Endothelial cell of umbilical vein (primary cell): Measurements from ENCODE around the gene MMD. TPM values are rescaled to one million over a fixed set of nuclear protein-coding genes. Genes with fewer than 3 reads are reported as not detected.
"Not testable (repeated sequence)": the region's sequence is repeated elsewhere in the genome, so short reads cannot be mapped to it uniquely, and the experiment has no call there.

Source experiments
- BruUV-seq: library from RNA; stranded (reverse); fragments of 400-500 nt; replicated peaks from 2 replicates; lab custom pipeline; 2021; lab: Mats Ljungman, UMichigan
- CTCF ChIA-PET: fragments of 300-600, 350-600 bp; sonication (Branson Sonifier 250); formaldehyde crosslinking; loops from one replicate; lab custom pipeline; 2021; ENCODE audit warnings: antibody characterized with exemption, inconsistent platforms; lab: Charles Lee
- POLR2A ChIA-PET: fragments of 300-600, 350-600 bp; sonication (Branson Sonifier 250); formaldehyde crosslinking; loops from one replicate; lab custom pipeline; 2021; ENCODE audit warnings: antibody characterized with exemption, inconsistent platforms; lab: Charles Lee
- DNase-seq: peaks from one replicate; pipeline ENCODE4 v3.0.0-alpha.2; 2011; ENCODE audit warnings: low read depth, low spot score
- FAIRE-seq: peaks from 2 replicates; lab custom pipeline; 2011; peaks lifted over from hg19 to GRCh38; lab: Jason Lieb, UNC
- H2AFZ ChIP-seq: 2 replicates; pipeline ENCODE4 v1.6.0; 2012; ENCODE audit warnings: low read depth, low read length, control low read depth, inconsistent platforms
- H3K27ac ChIP-seq: 2 replicates; pipeline ENCODE4 v1.5.1; 2011; ENCODE audit warnings: low read depth, mild to moderate bottlenecking, control low read depth, low read length, moderate library complexity; ENCODE audit not compliant: insufficient read depth
- H3K27me3 ChIP-seq, 2 experiments: 2 replicates each; pipeline versions ENCODE4 v1.6.0 to v1.6.1; 2011; ENCODE audit warnings: low read length in 2 of 2, mixed read lengths in 1 of 2; ENCODE audit not compliant: control insufficient read depth in 2 of 2, insufficient read depth in 2 of 2
- H3K36me3 ChIP-seq, 2 experiments: 2 replicates in 1 of 2; 3 replicates in 1 of 2; pipeline ENCODE4 v1.5.1; 2011; ENCODE audit warnings: low read length in 2 of 2, mild to moderate bottlenecking in 1 of 2, moderate library complexity in 1 of 2; ENCODE audit not compliant: control insufficient read depth in 2 of 2, insufficient read depth in 2 of 2; ENCODE audit errors: extremely low read depth in 1 of 2
- H3K4me1 ChIP-seq: 3 replicates; pipeline ENCODE4 v1.5.1; 2011; ENCODE audit warnings: mild to moderate bottlenecking, low read length; ENCODE audit not compliant: control insufficient read depth, insufficient read depth; ENCODE audit errors: extremely low read depth
- H3K4me2 ChIP-seq: 2 replicates; pipeline ENCODE4 v1.6.1; 2011; ENCODE audit warnings: low read length, control low read depth, mixed read lengths; ENCODE audit not compliant: insufficient read depth
- H3K4me3 ChIP-seq, 3 experiments: fragments of 200-600 bp in 1 of 3; sonication (generic), shearing (Covaris generic) in 1 of 3; replicated peaks in 1 of 3; 2 replicates each; pipeline ENCODE4 v1.5.1; 2011 to 2016; ENCODE audit warnings: control low read depth in 3 of 3, low read length in 3 of 3, mild to moderate bottlenecking in 2 of 3, inconsistent platforms in 1 of 3, low read depth in 1 of 3, moderate library complexity in 1 of 3; ENCODE audit not compliant: insufficient read depth in 1 of 3
- H3K79me2 ChIP-seq: 2 replicates; pipeline ENCODE4 v1.6.0; 2012; ENCODE audit warnings: low read length, inconsistent platforms; ENCODE audit not compliant: control insufficient read depth, insufficient read depth
- H3K9ac ChIP-seq: replicated peaks from 2 replicates; pipeline ENCODE3; 2011; ENCODE audit warnings: low read length, control low read depth; ENCODE audit not compliant: insufficient read depth; ENCODE audit errors: extremely low read depth
- H3K9me1 ChIP-seq: replicated peaks from 3 replicates; pipeline ENCODE4 v1.6.0; 2011; ENCODE audit warnings: mild to moderate bottlenecking, low read length; ENCODE audit not compliant: control insufficient read depth, insufficient read depth; ENCODE audit errors: extremely low read depth
- H3K9me3 ChIP-seq: replicated peaks from 2 replicates; pipeline ENCODE4 v1.5.1; 2012; ENCODE audit warnings: low read length, inconsistent platforms; ENCODE audit not compliant: control insufficient read depth, insufficient read depth
- H4K20me1 ChIP-seq: replicated peaks from 2 replicates; pipeline ENCODE3; 2011; ENCODE audit warnings: mild to moderate bottlenecking, low read length; ENCODE audit not compliant: control insufficient read depth, insufficient read depth; ENCODE audit errors: extremely low read depth
- EZH2 ChIP-seq: IDR thresholded peaks from 2 replicates; pipeline ENCODE4 v1.6.1; 2012; ENCODE audit warnings: borderline replicate concordance, low read depth, mild to moderate bottlenecking, moderate library complexity, low read length, inconsistent platforms; ENCODE audit not compliant: severe bottlenecking
- FOS ChIP-seq: IDR thresholded peaks from 2 replicates; pipeline ENCODE4 v1.6.1; 2011; ENCODE audit warnings: mild to moderate bottlenecking, low read length, moderate library complexity, borderline replicate concordance; ENCODE audit not compliant: insufficient read depth
- GATA2 ChIP-seq: IDR thresholded peaks from 2 replicates; pipeline ENCODE4 v1.7.0; 2011; ENCODE audit warnings: low read depth, mild to moderate bottlenecking, moderate library complexity, mixed read lengths, low read length; ENCODE audit not compliant: insufficient read length, insufficient read depth
- JUN ChIP-seq: IDR thresholded peaks from 2 replicates; pipeline ENCODE4 v1.6.1; 2011; ENCODE audit warnings: borderline replicate concordance, low read depth; ENCODE audit not compliant: insufficient read length, insufficient read depth
- MAX ChIP-seq: IDR thresholded peaks from 2 replicates; pipeline ENCODE4 v1.6.1; 2011; ENCODE audit not compliant: insufficient read depth, insufficient read length
- MYC ChIP-seq: IDR thresholded peaks from one replicate; pipeline ENCODE4 v1.6.1; 2011; ENCODE audit warnings: mild to moderate bottlenecking, low read depth, low read length
- POLR2A ChIP-seq: IDR thresholded peaks from 2 replicates; pipeline ENCODE4 v1.6.1; 2012; ENCODE audit warnings: low read depth, mild to moderate bottlenecking, control low read depth, low read length
- POLR2AphosphoS5 ChIP-seq: IDR thresholded peaks from 2 replicates; pipeline ENCODE4 v1.6.1; 2012; ENCODE audit warnings: low read depth, mild to moderate bottlenecking, control low read depth, low read length, moderate library complexity; ENCODE audit not compliant: insufficient read depth
- dilution Hi-C: fragments of 300-500 bp; cut with MboI; formaldehyde crosslinking; loops from one replicate; pipeline ENCODE4 v1.15.0; 2019; ENCODE audit warnings: low sequenced_read_pairs; ENCODE audit not compliant: extremely low pct_ligation_motif_present
- intact Hi-C: fragments of 100-400 bp; cut with micrococcal nuclease; formaldehyde crosslinking; loops from one replicate; pipeline ENCODE4 v1.10.0; 2022
- polyA plus RNA-seq, 4 experiments: library from polyadenylated mRNA; depleted of rRNA in 3 of 4; stranded (reverse) in 3 of 4; unstranded in 1 of 4; fragments of >200 nt; gene quantifications; 2 replicates each; pipeline versions ENCODE4 v1.2.1 to v1.2.3, GENCODE V29; 2011 to 2012; ENCODE audit warnings: missing spikeins in 1 of 4
- total RNA-seq: library from RNA; stranded (reverse); gene quantifications from 2 replicates; pipeline ENCODE4 v1.2.3, GENCODE V29; 2021
- TF ChIP-seq, protein P1 (sequence below), 2 donors: IDR thresholded peaks; 1 replicate in 1 of 2; 2 replicates in 1 of 2; pipeline ENCODE4 v1.5.1; 2011; ENCODE audit warnings: low read length in 2 of 2, mild to moderate bottlenecking in 2 of 2, moderate library complexity in 2 of 2, control low read depth in 1 of 2, inconsistent platforms in 1 of 2, low read depth in 1 of 2; ENCODE audit not compliant: insufficient read depth in 1 of 2; ENCODE audit errors: extremely low read depth in 1 of 2

Gene MMD
- total and polyA plus RNA-seq, 2 donors (not counting 3 experiments of a cell fraction or from before 2014, with no cell fraction given) = 5.6 to 9.3 TPM

- CTCF ChIA-PET = no interaction called here
- no TSS peak for BruUV-seq
- TF ChIP-seq EZH2 (no peak), POLR2A (no peak), GATA2 (no peak), POLR2AphosphoS5 (no peak), JUN (no peak), FOS (no peak), MYC (no peak), MAX (no peak)
- TF ChIP-seq, protein P1, sequence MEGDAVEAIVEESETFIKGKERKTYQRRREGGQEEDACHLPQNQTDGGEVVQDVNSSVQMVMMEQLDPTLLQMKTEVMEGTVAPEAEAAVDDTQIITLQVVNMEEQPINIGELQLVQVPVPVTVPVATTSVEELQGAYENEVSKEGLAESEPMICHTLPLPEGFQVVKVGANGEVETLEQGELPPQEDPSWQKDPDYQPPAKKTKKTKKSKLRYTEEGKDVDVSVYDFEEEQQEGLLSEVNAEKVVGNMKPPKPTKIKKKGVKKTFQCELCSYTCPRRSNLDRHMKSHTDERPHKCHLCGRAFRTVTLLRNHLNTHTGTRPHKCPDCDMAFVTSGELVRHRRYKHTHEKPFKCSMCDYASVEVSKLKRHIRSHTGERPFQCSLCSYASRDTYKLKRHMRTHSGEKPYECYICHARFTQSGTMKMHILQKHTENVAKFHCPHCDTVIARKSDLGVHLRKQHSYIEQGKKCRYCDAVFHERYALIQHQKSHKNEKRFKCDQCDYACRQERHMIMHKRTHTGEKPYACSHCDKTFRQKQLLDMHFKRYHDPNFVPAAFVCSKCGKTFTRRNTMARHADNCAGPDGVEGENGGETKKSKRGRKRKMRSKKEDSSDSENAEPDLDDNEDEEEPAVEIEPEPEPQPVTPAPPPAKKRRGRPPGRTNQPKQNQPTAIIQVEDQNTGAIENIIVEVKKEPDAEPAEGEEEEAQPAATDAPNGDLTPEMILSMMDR (IDR thresholded peaks at IDR 0.05; ENCODE audit: extremely low read depth in 1 of 2, insufficient read depth in 1 of 2, low read depth in 1 of 2, low read length in 2 of 2) = no peak
Observed at GRCh38 chr17:55423535-55423934, 1.9 kb upstream of the MMD start.

GRCh38 chr17:55422828-55423164 lies 1.2 kb upstream of the MMD start:
- H3K4me3 ChIP-seq, H3K9me3 ChIP-seq, H3K79me2 ChIP-seq, H4K20me1 ChIP-seq, FAIRE-seq, H3K9me1 ChIP-seq, H3K4me2 ChIP-seq, DNase-seq, POLR2A ChIA-PET, H2AFZ ChIP-seq, H3K27ac ChIP-seq, dilution Hi-C loops, H3K9ac ChIP-seq, BruUV-seq, H3K36me3 ChIP-seq: not testable (repeated sequence)
- intact Hi-C loops = loop anchor here (5.0 to 10.0 kb wide), 3 partner anchors 92 to 330 kb away; partner anchors contain the start of genes PCTP and SMIM36
- peaks cover 13% of the 10 kb centered on the region for H3K4me1 ChIP-seq
- CTCF ChIA-PET = interaction anchor here (1.2 kb wide), 1 partner anchor 12 kb away, joined by 3 read pairs; no protein-coding TSS in a partner anchor
- peaks cover 8 to 28% of the 10 kb centered on the region in 2 experiments for H3K27me3 ChIP-seq

More at GRCh38 chr17:55423535-55423934, 1.9 kb upstream of the MMD start:
- H3K27ac ChIP-seq = no peak overlapping the region
- intact Hi-C loops (loop anchor here (5.0 to 10.0 kb wide), 3 partner anchors 91 to 329 kb away; partner anchors contain the start of genes PCTP and SMIM36), dilution Hi-C loops (no loop called here)
- no peak overlapping the region for H3K4me3 ChIP-seq
- H3K4me2 ChIP-seq = no peak overlapping the region
- no peaks in the 10 kb centered on the region for H3K36me3 ChIP-seq
- DNase-seq = no peak
- no peaks in the 10 kb centered on the region for H3K9me1 ChIP-seq
- peaks cover 8 to 28% of the 10 kb centered on the region in 2 experiments for H3K27me3 ChIP-seq
- H3K9ac ChIP-seq = no peak overlapping the region
- POLR2A ChIA-PET = no interaction called here
- no peaks in the 10 kb centered on the region for H3K9me3 ChIP-seq
- H2AFZ ChIP-seq = no peak overlapping the region
- no peaks in the 10 kb centered on the region for H3K79me2 ChIP-seq
- H3K4me1 ChIP-seq = peaks cover 13% of the 10 kb centered on the region
- FAIRE-seq = no peak
- no peaks in the 10 kb centered on the region for H4K20me1 ChIP-seq
